AG09319 (cell line): ENCODE data around the gene SPATA7.

Experiments used
- DNase-seq: peaks from one replicate; pipeline ENCODE4 v3.0.0-alpha.2; 2010; ENCODE audit warnings: low read depth; ENCODE audit errors: extremely low read depth
- TF ChIP-seq, protein P1 (sequence below): IDR thresholded peaks from 2 replicates; pipeline ENCODE4 v1.5.1; 2011; ENCODE audit warnings: low read depth, mild to moderate bottlenecking, inconsistent platforms, low read length, moderate library complexity

SPATA7 gene

DNA sequence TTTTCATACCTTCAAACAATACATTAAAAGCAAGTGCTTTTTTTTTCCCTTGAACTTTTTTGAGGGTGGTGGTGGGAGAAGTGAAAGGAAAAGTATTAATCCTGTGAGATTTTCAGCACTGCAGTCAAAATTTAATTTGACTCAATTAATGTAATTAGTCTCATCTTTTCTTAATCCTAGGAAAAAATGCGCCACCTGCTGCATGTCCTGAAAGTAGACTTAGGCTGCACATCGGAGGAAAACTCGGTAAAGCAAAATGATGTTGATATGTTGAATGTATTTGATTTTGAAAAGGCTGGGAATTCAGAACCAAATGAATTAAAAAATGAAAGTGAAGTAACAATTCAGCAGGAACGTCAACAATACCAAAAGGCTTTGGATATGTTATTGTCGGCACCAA, 52.2 kb downstream of the SPATA7 start:
- TF ChIP-seq, protein P1, sequence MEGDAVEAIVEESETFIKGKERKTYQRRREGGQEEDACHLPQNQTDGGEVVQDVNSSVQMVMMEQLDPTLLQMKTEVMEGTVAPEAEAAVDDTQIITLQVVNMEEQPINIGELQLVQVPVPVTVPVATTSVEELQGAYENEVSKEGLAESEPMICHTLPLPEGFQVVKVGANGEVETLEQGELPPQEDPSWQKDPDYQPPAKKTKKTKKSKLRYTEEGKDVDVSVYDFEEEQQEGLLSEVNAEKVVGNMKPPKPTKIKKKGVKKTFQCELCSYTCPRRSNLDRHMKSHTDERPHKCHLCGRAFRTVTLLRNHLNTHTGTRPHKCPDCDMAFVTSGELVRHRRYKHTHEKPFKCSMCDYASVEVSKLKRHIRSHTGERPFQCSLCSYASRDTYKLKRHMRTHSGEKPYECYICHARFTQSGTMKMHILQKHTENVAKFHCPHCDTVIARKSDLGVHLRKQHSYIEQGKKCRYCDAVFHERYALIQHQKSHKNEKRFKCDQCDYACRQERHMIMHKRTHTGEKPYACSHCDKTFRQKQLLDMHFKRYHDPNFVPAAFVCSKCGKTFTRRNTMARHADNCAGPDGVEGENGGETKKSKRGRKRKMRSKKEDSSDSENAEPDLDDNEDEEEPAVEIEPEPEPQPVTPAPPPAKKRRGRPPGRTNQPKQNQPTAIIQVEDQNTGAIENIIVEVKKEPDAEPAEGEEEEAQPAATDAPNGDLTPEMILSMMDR = no peak
- DNase-seq = no peak

DNA sequence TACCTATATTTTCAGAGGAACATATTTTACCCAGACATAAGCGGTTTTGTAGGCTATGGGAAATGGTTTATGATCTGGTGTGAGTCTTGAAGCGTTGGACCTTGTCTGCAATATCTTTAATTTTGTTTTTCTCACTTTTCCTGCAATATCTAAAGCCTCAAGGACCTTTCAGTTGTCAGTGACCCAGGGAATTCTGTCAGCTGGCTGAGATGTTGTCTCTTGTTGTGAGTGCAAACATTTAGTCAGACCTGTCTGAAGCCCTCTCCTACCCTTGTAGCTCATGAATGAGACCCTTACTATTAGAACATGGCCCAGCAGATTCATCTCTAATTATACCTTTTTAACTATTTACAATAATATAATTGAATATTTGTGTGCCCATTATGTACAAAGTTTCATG, 53.6 kb downstream of the SPATA7 start:
- TF ChIP-seq, protein P1 = no peak
- DNase-seq = no peak

DNA sequence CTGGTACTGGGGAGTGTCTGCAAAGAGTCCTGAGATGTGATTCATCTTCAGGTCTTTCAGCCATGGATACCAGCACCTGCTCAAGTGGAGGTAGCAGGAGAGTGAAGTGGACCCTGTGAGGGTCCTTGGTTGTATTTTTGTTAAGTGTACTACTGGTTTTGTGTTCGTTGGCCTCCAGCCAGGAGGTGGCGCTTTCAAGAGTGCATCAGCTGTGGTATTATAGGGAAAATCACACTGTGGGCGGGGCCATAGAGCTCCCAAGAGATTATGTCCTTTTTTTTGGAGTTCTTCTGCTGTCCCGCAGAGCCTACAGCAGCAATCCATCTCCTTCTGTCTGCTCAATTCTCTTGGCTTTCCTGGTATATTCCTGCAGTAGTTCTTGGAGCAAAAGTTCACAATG, 66.8 kb downstream of the SPATA7 start:
- DNase-seq = no peak
- TF ChIP-seq, protein P1 = no peak

DNA sequence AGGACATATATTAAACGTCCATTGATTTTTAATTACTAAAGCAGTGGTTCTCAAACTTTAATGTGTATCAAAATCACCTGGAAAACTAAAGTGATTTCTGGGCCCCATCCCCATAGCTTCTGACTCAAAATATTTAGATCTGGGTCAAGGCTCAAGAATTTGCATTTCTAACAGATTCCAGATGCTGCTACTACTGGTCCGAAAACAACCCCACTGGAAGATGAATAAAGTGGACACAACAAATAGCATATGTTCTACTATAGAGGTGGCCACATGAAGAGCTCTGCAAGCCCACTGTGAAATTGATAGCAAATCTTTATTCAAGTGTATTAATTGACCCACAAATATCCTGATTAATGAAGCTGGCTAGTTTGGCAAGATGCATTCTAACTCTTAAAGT, 69.4 kb downstream of the SPATA7 start:
- TF ChIP-seq, protein P1 = no peak
- no peak for DNase-seq

DNA sequence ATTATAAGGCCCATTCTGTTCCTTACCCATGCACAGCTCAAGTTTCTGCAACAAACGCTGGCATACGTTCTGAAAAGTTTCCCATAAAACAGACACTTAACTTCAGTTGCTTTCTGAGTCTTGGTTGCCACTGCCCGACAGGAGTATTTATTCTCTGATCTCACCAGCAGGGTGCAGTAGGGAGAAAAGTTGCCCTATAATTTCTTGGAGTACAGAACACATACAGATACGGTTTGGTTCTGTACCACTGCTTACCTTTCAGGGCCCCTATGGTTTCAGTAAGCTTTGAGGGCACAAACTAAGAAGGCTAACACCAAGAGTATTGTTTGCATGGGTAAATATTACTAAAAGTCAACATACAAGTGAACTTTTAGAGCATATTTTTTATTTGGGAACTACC, 77.9 kb downstream of the SPATA7 start:
- no peak for DNase-seq
- TF ChIP-seq, protein P1 = peak; percentile 18

DNA sequence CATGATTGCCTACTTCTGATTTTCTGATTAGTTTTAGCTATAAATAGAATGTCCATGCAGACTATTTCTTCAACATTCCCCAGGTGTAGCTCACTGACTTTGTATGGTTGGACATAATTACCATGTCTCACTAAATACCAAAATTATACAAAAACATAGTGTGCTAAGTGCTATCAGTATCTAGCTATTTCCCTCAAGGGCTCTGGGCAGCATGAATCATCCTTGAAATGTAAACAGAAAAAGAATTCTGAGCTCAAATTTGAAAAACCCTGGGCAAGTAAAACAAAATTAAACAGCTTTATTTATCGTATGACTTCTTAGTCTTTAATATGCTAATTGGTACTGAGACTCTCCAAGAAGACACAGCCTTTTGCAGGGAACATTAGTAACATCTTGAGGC, 82.9 kb downstream of the SPATA7 start:
- peak; percentile 64 for DNase-seq
- TF ChIP-seq, protein P1 = no peak

DNA sequence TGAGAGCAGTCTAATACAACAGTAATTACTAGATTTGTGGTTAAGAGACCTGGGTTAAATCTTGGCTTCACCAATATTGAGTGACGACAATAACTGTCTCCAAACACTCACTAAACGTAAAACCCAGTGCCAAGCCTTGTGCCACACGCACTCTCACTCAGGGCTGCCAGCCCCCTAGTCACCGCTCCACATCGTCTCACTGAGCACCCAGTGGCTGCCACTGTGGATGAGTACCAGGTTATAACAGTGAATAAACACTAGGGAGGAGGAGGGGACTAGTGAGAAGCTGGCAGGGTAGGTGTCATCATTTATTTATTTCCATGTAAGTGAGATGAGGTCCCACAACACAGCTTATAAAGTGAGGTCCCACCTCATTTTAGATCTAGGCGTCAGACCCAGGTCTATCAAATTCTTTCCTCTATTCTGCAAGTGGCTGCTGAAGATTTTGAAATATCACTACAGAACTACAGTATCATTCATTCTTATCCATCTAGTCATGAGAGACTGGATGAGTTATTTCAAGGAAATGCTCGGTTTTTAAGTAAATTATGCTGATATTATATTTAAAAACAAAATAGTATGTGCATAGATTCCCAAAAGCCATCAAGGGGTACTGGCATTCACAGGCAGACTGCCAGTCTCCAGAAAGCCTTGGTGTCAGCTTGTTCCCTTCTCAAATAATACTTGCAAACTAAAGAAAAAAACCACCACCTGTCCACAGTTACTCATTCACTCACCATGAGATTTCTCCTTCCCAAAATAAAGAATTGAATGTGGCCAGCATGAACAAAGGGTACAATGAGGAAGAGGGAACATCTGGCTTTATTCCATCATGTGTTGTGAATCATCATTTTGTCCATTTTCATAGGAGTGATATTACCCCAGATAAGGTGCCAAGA, 85.3 kb downstream of the SPATA7 start:
- no peak for DNase-seq

More for the DNA sequence above, 85.3 kb downstream of the SPATA7 start:
- TF ChIP-seq, protein P1 = no peak
